NCI-H2107 treated with DMSO at 0.1 percent for 48 hours (cell line): ENCODE results near the gene SAMD10.
A peak's percentile ranks its signal among the peaks of the same experiment; 100 is the strongest.

Experiments used
- DNase-seq: peaks from one replicate; lab custom pipeline; 2025; ENCODE audit not compliant: unreplicated experiment; lab: John Stamatoyannopoulos, UW

The SAMD10 gene

GRCh38 chr20:63957690-63958441 is 21.6 kb downstream of the SAMD10 start:
- no peak for DNase-seq

GRCh38 chr20:63957004-63957689 is 22.3 kb downstream of the SAMD10 start:
- peak; percentile 66 for DNase-seq

GRCh38 chr20:63956664-63957003 is 22.8 kb downstream of the SAMD10 start:
- peak; percentile 82 for DNase-seq

GRCh38 chr20:63955827-63956663 is 23.4 kb downstream of the SAMD10 start, which contains the start of gene UCKL1:
Gene UCKL1 (minus strand): TSS chr20:63956416. CDS start chr20:63956372, 44 bp downstream.
- no peak for DNase-seq

- DNase-seq = no peak
These were observed 24.1 kb downstream of the SAMD10 start for GRCh38 chr20:63955281-63955826.

GRCh38 chr20:63953764-63954429 is 25.5 kb downstream of the SAMD10 start:
- no peak for DNase-seq

GRCh38 chr20:63952769-63953168 is 26.7 kb downstream of the SAMD10 start:
- no peak for DNase-seq

- no peak for DNase-seq
These were observed 27.3 kb downstream of the SAMD10 start for GRCh38 chr20:63952210-63952535.

- DNase-seq = no peak
These were observed 27.8 kb downstream of the SAMD10 start for GRCh38 chr20:63951398-63952209.

GRCh38 chr20:63950701-63951397 is 28.6 kb downstream of the SAMD10 start:
- DNase-seq = no peak

- no peak for DNase-seq
These were observed 31.6 kb downstream of the SAMD10 start for GRCh38 chr20:63947638-63948456.

- DNase-seq = no peak
These were observed 32.3 kb downstream of the SAMD10 start for GRCh38 chr20:63946986-63947637.

GRCh38 chr20:63945921-63946920 is 33.2 kb downstream of the SAMD10 start:
- DNase-seq = no peak

- no peak for DNase-seq
These were observed 34.3 kb downstream of the SAMD10 start for GRCh38 chr20:63945031-63945658.

- no peak for DNase-seq
These were observed 35.1 kb downstream of the SAMD10 start for GRCh38 chr20:63944078-63944941.

- DNase-seq = no peak
These were observed 35.7 kb downstream of the SAMD10 start for GRCh38 chr20:63943808-63944077.
